Upper lobe of right lung (tissue), 1 donor: ENCODE measurements around the gene NCKAP5. TPM values are rescaled to one million over a fixed set of nuclear protein-coding genes. Genes with fewer than 3 reads are reported as not detected.

Experiments used
- ATAC-seq: fragments of 200-7000 bp; cut with Tn5 transposase; one replicate; pipeline ENCODE4 v1.9.1; 2020; ENCODE audit warnings: mild to moderate bottlenecking, moderate library complexity
- DNase-seq: peaks from one replicate; pipeline ENCODE4 v3.0.0-alpha.2; 2020
- H3K27ac ChIP-seq: fragments of 200-600 bp; one replicate; pipeline ENCODE4 v1.8.0; 2022
- H3K27me3 ChIP-seq: fragments of 200-600 bp; one replicate; pipeline ENCODE4 v1.8.0; 2022; ENCODE audit warnings: mild to moderate bottlenecking
- H3K36me3 ChIP-seq: fragments of 200-600 bp; one replicate; pipeline ENCODE4 v1.8.0; 2022
- H3K4me1 ChIP-seq: fragments of 200-600 bp; one replicate; pipeline ENCODE4 v1.8.0; 2022
- H3K4me3 ChIP-seq: fragments of 200-600 bp; one replicate; pipeline ENCODE4 v1.8.0; 2022; ENCODE audit warnings: mild to moderate bottlenecking
- H3K9me3 ChIP-seq: fragments of 200-600 bp; one replicate; pipeline ENCODE4 v1.8.0; 2022
- CTCF ChIP-seq: fragments of 200-600 bp; IDR thresholded peaks from one replicate; pipeline ENCODE4 v1.8.0; 2022; ENCODE audit warnings: antibody characterized with exemption
- intact Hi-C: fragments of 100-400 bp; cut with DNase I; formaldehyde crosslinking; loops from one replicate; pipeline ENCODE4 v1.11.0; 2022
- total RNA-seq: library from RNA; stranded (reverse); fragmentation: NEBNext Ultra II Directional; extraction: Animal tissue kit (Norgen Biotek cat#: 25700); gene quantifications from one replicate; pipeline ENCODE4 v1.2.1, GENCODE V29; 2021
- donor health status: DM: no; HTN: yes; CAD: no; lungs with severe emphysema.

Gene NCKAP5
- total RNA-seq, 1 donor from 2014 or later: 40.8 TPM

- DNase-seq (no peak), ATAC-seq (no peak)
- Histone ChIP-seq H3K4me3 (no peak overlapping the region), H3K9me3 (no peaks in the 10 kb centered on the region), H3K27me3 (no peaks in the 10 kb centered on the region), H3K36me3 (no peaks in the 10 kb centered on the region), H3K4me1 (no peaks in the 10 kb centered on the region), H3K27ac (no peak overlapping the region)
- intact Hi-C loops: no loop called here
- TF ChIP-seq CTCF: no peak
Observed at GRCh38 chr2:133273031-133273430, 295.2 kb downstream of the NCKAP5 start.

DNA sequence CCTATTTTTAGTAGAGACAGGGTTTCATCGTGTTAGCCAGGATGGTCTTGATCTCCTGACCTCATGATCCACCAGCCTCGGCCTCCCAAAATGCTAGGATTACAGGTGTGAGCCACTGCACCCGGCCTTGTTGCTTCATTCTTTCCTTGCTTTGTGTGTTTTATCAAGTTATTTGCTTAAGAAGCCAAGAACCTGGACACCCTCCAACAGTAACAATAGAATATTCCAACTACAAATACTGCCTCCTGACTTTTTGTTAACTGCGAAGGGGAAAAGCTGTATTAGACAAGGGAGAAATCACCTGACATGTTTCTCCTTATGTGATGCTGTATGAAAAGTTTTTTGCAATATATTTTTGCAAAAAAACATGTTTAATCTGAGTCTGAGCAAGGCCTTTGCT is 297.2 kb downstream of the NCKAP5 start:
- no peak for TF ChIP-seq CTCF
- H3K27ac ChIP-seq: no peak overlapping the region

DNA sequence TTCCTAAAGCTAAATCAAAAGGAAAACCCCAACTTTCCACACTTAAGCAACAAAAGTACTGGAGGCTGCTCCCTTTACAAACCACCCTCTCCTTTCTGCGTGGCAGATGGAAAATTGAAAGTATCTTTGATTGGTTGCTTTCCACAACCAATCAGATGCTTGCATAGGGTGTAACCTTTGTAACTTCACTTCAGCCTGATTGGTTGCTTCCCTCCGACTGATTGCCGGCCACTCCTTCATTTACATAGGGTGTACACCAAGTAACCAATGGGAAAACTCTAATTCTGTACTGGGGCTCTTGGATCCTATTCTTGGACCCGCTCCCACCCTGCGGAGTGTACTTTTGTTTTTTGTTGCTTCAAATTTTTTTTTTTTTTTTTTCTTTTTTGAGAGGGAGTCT is 297.7 kb downstream of the NCKAP5 start:
- intact Hi-C loops: no loop called here
- Histone ChIP-seq H3K4me3 (no peak overlapping the region), H3K36me3 (no peaks in the 10 kb centered on the region), H3K9me3 (no peaks in the 10 kb centered on the region), H3K27me3 (peaks cover 7% of the 10 kb centered on the region), H3K27ac (no peak overlapping the region), H3K4me1 (no peaks in the 10 kb centered on the region)
- TF ChIP-seq CTCF: no peak
- DNase-seq (no peak), ATAC-seq (no peak)

More for the DNA sequence above, 297.2 kb downstream of the NCKAP5 start:
- DNase-seq (no peak), ATAC-seq (no peak)
- peaks cover 2% of the 10 kb centered on the region for H3K27me3 ChIP-seq
- intact Hi-C loops: no loop called here
- H3K4me1 ChIP-seq: no peaks in the 10 kb centered on the region
- H3K4me3 ChIP-seq: no peak overlapping the region
- H3K36me3 ChIP-seq: no peaks in the 10 kb centered on the region
- H3K9me3 ChIP-seq: no peaks in the 10 kb centered on the region

DNA sequence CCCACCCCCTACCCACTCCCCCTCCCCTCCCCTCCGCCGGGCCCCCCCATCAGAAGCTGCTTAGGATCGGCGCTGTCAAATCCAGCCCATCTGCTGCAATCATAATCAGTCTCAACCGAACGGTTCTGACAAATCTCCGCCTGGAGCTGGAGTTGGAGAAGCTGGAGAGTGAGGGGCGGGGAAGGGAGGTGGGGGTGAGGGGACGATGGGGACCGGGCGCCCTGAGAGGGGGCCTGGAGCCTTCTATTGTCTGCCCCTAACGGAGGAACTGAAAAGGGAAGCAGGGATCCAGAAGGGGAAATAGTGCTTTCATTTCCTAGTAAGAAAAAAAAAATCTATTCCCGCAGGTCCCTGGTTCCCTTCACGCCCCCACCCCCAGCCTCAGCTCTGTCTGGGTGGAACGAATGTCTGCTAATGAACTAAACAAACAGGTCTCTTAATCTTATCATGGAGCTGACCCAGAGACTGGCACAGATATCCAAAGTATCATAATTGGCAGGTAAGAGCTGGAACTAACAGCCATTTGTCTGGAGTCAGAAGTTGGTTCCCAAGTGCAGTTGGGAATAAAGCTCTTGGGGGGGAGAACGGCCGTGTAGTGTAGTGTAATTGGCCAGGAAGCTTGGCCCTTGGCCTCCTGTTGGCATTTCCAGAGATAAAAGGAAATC is 301.2 kb downstream of the NCKAP5 start:
- ATAC-seq (no peak), DNase-seq (no peak)
- H3K27ac ChIP-seq: peak overlapping the region; percentile 40
- no peaks in the 10 kb centered on the region for H3K9me3 ChIP-seq
- TF ChIP-seq CTCF: no peak
- no peaks in the 10 kb centered on the region for H3K4me1 ChIP-seq
- intact Hi-C loops: no loop called here
- H3K4me3 ChIP-seq: peak overlapping the region; percentile 55
- H3K27me3 ChIP-seq: peaks cover 7% of the 10 kb centered on the region
- H3K36me3 ChIP-seq: no peaks in the 10 kb centered on the region

DNA sequence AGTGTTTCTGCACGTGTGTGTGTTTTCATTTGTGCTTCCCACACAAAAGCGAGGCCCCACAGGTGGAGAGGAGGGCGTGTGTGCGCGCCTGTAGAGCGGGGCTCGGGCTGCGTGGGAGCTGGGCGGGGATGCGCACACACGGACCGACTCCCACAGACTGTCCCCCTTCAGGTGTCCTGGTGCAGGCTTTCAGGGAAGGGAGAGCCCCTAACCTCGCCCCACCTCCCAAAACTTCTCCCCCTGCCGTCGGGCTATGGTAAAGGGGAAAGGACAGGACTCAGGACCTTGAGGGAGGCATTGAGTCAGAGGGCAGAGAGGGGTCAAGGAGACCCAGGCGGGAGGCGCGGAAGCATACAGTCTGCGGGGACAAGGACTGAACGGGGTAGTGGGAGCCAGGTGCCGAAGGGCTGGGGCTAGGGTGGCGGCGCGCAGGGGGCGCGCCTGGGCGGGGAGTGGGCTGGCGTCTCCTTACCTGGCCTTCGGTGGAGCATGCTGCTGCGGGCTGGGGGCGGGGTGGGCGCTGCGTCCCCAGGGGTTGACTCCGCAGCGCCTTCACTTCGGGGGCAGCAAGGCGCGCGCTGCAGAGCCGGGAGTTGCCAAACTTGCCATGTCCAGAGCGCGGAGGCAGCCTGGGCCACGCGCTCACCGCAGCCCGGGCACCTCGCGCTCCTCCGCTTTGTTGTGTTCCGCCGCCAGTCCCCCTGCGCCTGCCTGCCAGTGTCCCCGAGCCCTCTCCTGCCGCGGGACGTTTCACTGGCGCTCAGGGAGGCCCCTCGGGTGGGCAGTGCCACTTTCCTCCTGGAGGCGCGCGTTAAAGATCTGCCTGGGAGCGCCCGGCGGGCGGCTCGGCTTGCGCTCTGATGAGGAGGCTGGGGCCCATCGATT is 302.0 kb downstream of the NCKAP5 start:
- Histone ChIP-seq H3K9me3 (no peaks in the 10 kb centered on the region), H3K36me3 (no peaks in the 10 kb centered on the region), H3K4me3 (peak overlapping the region; percentile 55), H3K27me3 (peaks cover 7% of the 10 kb centered on the region), H3K27ac (peak overlapping the region; percentile 56), H3K4me1 (no peaks in the 10 kb centered on the region)
- DNase-seq: no peak
- intact Hi-C loops: no loop called here
- peak; percentile 5 for TF ChIP-seq CTCF
- ATAC-seq: peak; percentile 45
